HG02610 (cell line): ENCODE data around the gene ATF6B.

Source experiments
- ATAC-seq: cut with Tn5 transposase; IDR thresholded peaks from one replicate; pipeline ENCODE4 v1.9.1; 2021; ENCODE audit warnings: mild to moderate bottlenecking, moderate library complexity; ENCODE audit not compliant: unreplicated experiment

Gene ATF6B

GRCh38 chr6:32132110-32132509 is 4.1 kb upstream of the ATF6B start:
- no peak for ATAC-seq

GRCh38 chr6:32131439-32131948 is 3.4 kb upstream of the ATF6B start:
- ATAC-seq: no peak

DNA sequence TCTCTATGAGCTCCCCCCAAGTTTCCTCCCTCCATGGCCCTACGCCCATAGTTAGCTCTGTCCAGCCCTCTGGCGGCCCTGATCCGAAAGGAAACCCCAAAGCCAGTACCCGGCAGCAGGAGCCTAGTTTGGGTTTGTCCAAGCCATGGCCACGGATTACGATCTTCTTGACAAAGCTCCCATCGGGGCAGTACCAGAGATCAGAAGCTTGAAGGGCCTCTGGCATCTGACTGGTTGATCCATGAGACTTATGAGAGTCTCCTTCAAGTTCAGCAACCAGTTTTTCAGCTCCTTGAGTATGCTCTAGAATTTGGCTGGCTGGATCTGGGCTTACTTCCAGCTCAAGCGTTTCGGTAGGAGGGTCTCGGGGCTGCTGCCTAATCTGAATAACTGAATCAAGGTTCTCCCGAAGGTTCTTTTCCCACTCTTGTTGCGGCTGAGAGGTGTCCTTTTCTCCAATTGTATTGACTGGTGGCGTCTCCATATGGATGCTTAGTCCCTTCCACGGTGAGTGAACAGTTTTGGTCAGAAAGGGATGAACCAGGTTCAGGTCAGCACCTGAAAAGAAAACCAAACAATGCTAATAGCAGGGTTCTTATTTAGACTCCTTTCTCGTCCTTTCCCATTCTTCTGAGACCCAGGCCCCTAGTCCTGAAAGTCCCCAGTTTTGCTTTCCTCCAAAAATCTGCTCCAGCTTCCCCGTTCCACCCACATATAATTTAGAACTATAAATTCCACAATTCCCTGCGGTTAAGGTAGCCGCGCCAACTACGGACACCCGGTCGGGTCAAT is 1.4 kb upstream of the ATF6B start:
- no peak for ATAC-seq

- ATAC-seq: no peak
Observed at GRCh38 chr6:32128751-32129296, 778 bp upstream of the ATF6B start.

DNA sequence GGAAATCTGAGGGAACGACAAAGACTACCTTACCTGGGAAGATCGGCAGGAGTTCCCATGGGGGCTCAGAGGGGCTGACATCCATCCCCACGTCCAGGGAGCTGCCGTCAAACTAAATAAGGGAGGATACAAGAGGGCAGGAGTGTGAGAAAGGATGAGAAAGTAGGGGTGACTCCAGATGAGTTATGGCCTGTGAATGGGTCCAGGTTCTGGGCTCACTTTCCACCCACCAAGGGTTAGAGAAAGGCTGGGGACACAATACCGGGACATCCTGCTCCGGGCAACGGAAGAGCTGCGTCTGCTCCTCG is 683 bp downstream of the ATF6B start:
- ATAC-seq: no peak

- no peak for ATAC-seq
Observed at GRCh38 chr6:32126880-32127279, 1.2 kb downstream of the ATF6B start.

DNA sequence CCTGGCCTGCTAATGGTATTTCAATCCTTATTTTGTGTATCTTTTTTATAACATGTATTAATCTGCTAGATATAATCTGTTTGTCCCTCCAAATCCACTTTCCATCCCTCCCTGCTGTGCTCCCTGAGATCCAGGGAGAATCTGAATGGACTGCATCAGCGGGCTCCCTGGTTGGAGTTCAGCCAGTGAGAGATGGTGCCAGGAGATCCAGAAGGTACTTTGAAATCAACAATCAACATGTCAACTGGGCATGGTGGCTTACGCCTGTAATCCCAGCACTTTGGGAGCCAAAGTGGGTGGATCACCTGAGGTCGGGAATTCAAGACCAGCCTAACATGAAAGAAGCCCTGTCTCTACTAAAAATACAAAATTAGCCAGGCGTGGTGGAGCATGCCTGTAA is 4.4 kb downstream of the ATF6B start:
- no peak for ATAC-seq

DNA sequence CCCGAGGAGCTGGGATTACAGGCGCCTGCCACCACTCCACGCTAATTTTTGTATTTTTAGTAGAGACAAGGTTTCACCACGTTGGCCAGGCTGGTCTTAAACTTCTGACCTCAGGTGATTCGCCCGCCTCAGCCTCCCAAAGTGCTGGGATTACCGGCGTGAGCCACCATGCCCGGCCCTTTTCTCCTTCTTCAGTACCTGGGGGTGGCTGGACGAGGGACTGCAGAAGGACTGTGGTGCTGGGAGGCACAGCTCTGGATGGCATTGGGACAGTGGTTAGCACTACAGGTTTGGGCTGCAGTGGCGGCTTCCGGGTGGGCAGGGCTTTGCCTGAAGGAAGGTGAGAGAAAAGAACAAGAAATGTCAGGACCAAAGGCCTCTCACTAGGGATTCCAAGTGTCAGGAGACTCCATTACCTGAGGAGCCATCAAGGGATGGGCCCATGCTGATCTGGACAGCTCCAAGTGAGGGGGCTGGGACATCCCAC is 7.4 kb downstream of the ATF6B start:
- ATAC-seq: no peak

DNA sequence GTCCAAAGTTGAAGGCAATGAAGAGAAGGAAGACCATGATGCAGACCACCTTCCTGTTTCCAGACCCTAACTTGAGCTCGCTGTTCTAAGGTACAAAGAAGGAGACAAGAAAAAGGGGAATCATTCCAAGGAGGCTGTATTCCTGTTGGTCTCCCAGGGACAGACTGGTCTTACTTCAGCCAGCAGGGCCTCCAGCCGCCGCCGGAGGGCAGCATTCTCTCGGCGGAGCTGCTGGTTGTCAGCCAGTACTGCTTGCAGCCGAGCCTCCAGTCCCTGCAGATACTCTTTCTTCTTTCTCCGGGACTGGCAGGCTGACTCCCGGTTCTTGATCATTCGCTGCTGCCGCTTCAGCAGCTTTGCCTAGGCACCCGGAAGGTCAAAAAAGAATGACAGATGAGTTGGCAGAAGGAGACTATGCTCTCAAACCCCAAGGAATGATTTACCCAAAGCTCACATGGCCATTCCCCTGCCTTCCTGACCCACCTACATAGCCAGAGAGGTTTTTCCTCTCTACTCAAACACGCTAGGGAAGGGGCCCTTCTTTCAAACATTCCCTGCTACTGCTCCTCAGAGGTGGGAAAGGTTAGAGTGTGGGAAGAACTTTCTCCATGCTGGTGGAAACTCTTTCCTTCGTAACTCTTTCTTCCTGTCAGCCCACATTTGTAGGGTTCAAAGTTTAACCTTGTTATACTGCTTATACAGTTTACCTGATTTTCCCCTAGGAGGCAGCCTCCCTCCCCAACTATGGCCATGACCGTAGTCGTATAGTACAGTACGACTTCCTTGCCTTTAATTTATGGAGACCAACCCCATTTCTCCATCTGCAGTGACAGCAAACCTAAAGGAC is 9.0 kb downstream of the ATF6B start:
- no peak for ATAC-seq

GRCh38 chr6:32117461-32117860 is 10.6 kb downstream of the ATF6B start:
- no peak for ATAC-seq

DNA sequence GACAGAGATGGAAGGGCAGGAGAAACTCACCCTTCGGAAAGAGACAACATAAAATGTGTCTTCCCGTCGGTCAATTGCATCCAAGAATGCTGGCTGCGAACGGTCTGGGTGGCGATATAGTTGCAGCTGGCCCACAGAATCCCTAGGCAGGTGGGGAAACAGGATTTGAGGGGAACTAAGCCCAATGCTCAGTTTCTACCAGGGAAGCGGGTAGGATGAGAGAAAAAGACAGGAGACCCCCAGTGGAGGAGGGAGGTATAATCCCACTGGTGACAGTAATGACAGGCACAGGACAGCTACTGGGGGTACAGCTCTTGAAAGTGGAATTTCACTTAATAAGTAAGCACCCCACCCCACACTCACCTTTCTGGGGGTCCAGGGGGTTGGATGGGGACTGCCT is 11.4 kb downstream of the ATF6B start:
- no peak for ATAC-seq

GRCh38 chr6:32115623-32116022 is 12.4 kb downstream of the ATF6B start:
- ATAC-seq: no peak

DNA sequence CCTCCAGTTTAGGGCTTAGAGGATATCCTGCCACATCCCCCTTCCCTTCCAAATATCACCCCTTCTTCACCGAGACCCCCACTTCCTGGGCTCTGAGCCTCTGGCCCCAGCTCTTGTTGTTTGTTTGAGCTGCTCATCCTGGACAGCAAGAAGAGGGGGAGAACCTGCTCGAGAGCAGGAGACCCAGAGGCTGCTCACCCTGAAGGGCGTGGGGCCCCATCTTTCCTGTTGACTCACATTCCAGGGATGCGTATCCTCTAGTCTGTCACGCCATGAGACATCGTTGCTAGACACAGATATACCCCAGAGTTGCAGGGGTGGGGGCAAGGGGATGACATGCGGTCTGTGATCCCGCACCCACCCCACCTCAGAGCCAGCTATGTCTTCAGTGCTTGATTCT is 13.2 kb downstream of the ATF6B start:
- no peak for ATAC-seq

GRCh38 chr6:32113386-32114352 is 14.4 kb downstream of the ATF6B start:
- ATAC-seq: no peak

- ATAC-seq: no peak
Observed at GRCh38 chr6:32112431-32112980, 15.5 kb downstream of the ATF6B start.

- no peak for ATAC-seq
Observed at GRCh38 chr6:32111424-32112066, 16.5 kb downstream of the ATF6B start.

- ATAC-seq: no peak
Observed at GRCh38 chr6:32110632-32111031, 17.4 kb downstream of the ATF6B start.

DNA sequence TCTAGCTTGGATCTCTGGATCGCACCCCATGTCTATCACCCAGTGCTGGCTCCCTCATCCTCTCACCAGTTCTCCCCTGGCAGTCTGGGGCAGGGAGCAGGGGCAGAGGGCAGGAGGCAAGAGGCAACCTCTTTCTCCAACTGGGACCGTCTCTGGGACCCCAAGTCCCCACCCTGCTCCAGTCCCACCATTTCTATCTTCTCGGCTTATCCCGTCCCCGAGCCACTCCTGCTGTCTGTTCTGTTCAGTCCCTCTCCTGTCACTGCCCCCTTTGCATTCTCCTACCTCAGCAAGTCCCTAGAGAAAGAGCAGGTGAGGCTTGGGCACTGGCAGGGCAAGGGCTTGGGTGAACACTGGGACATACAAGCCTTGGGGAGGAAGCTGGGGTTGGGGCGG is 18.3 kb downstream of the ATF6B start:
- ATAC-seq: no peak

DNA sequence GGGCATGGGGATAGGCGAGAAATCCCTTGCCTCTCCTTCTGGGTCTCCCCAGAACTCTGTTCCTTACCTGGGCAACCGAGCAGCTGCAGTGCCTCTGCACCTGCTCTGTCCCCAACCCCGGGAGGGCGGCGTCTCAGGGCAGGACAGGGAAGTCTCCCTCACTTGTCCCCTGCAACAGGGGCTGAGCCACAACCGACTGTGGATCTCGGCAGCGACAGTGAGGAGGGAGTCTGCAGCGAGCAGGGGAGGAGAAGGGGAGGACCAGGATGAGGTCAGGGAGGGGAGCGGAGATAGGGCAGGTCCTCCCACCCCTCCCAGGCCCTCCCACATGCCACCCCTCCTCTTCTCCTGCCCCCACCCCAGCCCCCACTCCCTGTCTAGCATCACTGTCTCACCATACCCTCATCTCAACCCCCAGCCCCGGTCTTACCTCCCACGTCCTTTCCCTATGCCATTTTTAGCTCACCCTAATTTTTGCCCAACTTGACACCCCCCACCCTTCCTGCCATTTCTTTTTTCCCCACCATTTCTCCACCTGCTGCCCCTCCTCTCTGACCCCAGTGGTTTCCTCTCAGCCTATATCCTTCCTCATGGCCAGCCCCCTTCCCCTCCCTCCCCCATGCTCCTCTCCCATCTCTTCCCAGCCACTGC is 18.8 kb downstream of the ATF6B start, which contains the start of gene TNXB:
Gene TNXB, minus strand, starts transcription at position 225 of the 651 bp plus-strand sequence. CDS start 11,140 bp downstream, outside the sequence.
- no peak for ATAC-seq
